NCI-H1417 (cell line): Measurements from ENCODE around the gene HNMT.
"Not testable (repeated sequence)": the region's sequence is repeated elsewhere in the genome, so short reads cannot be mapped to it uniquely, and the experiment has no call there.

Experiments used
- DNase-seq, 3 experiments: peaks; one replicate each; lab custom pipeline; 2025; lab: John Stamatoyannopoulos, UW

The HNMT gene

GRCh38 chr2:138043588-138043987, 79.3 kb downstream of the HNMT start:
- DNase-seq, result not testable (repeated sequence)

GRCh38 chr2:138058427-138058826, 94.2 kb downstream of the HNMT start:
- no peak for DNase-seq

GRCh38 chr2:138059487-138060300, 95.4 kb downstream of the HNMT start:
- peak in 1 of 3 experiments; percentile 27 for DNase-seq

- DNase-seq, result peak in 2 of 3 experiments; percentile 56 to 84
Observed at GRCh38 chr2:138060301-138060635, 96.0 kb downstream of the HNMT start.

- no peak for DNase-seq
Observed at GRCh38 chr2:138061961-138062360, 97.7 kb downstream of the HNMT start.

DNA sequence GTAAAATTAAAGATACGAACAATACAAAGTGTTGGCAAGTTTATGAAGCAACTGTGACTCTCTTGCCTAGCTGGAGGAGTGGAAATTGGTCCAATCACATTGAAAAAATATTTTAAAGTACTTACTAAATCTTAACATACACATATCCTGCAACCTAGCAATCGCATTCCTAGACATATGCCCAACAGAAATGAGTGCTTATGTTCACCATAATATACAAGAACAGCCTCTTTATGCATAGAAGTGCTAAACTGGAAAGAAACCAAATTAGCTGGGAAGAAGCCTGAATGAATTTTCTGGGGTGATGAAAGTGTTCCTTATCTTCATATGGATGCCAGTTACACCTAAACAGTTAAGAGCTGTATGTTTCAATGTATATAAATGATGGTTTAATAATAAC, 98.9 kb downstream of the HNMT start:
- no peak for DNase-seq
